ENCODE data around the gene AASDHPPT.

AASDHPPT gene

GRCh38 chr11:106086135-106086534, 8.7 kb downstream of the AASDHPPT start:
- no peak for DNase-seq (ENCODE audit: low read depth in 1 of 2, low spot score in 1 of 2)

- DNase-seq (ENCODE audit: low read depth in 1 of 2, low spot score in 1 of 2), result no peak
Observed at GRCh38 chr11:106086850-106087249, 9.4 kb downstream of the AASDHPPT start.

GRCh38 chr11:106087815-106088435, 10.5 kb downstream of the AASDHPPT start:
- DNase-seq (ENCODE audit: low read depth in 1 of 2, low spot score in 1 of 2), result peak in 1 of 2 donors; percentile 6

GRCh38 chr11:106088896-106089295, 11.4 kb downstream of the AASDHPPT start:
- DNase-seq (ENCODE audit: low read depth in 1 of 2, low spot score in 1 of 2), result no peak

- no peak for DNase-seq (ENCODE audit: low read depth in 1 of 2, low spot score in 1 of 2)
Observed at GRCh38 chr11:106091480-106092123, 14.1 kb downstream of the AASDHPPT start.

GRCh38 chr11:106092446-106092845, 15.0 kb downstream of the AASDHPPT start:
- no peak for DNase-seq (ENCODE audit: low read depth in 1 of 2, low spot score in 1 of 2)

GRCh38 chr11:106098893-106099553, 21.6 kb downstream of the AASDHPPT start:
- DNase-seq (ENCODE audit: low read depth in 1 of 2, low spot score in 1 of 2), result no peak

- DNase-seq (ENCODE audit: low read depth in 1 of 2, low spot score in 1 of 2), result no peak
Observed at GRCh38 chr11:106101370-106101769, 23.9 kb downstream of the AASDHPPT start.

- no peak for DNase-seq (ENCODE audit: low read depth in 1 of 2, low spot score in 1 of 2)
Observed at GRCh38 chr11:106101819-106102218, 24.4 kb downstream of the AASDHPPT start.

- DNase-seq (ENCODE audit: low read depth in 1 of 2, low spot score in 1 of 2), result no peak
Observed at GRCh38 chr11:106105986-106106385, 28.5 kb downstream of the AASDHPPT start.

- no peak for DNase-seq (ENCODE audit: low read depth in 1 of 2, low spot score in 1 of 2)
Observed at GRCh38 chr11:106121570-106122320, 44.3 kb downstream of the AASDHPPT start.

- no peak for DNase-seq (ENCODE audit: low read depth in 1 of 2, low spot score in 1 of 2)
Observed at GRCh38 chr11:106127604-106128003, 50.1 kb downstream of the AASDHPPT start.

- DNase-seq (ENCODE audit: low read depth in 1 of 2, low spot score in 1 of 2), result no peak
Observed at GRCh38 chr11:106128740-106129139, 51.3 kb downstream of the AASDHPPT start.

GRCh38 chr11:106131998-106132397, 54.5 kb downstream of the AASDHPPT start:
- DNase-seq (ENCODE audit: low read depth in 1 of 2, low spot score in 1 of 2), result no peak

- no peak for DNase-seq (ENCODE audit: low read depth in 1 of 2, low spot score in 1 of 2)
Observed at GRCh38 chr11:106132582-106133354, 55.3 kb downstream of the AASDHPPT start.

- DNase-seq (ENCODE audit: low read depth in 1 of 2, low spot score in 1 of 2), result no peak
Observed at GRCh38 chr11:106133529-106133928, 56.1 kb downstream of the AASDHPPT start.

GRCh38 chr11:106137061-106137460, 59.6 kb downstream of the AASDHPPT start:
- no peak for DNase-seq (ENCODE audit: low read depth in 1 of 2, low spot score in 1 of 2)

- no peak for DNase-seq (ENCODE audit: low read depth in 1 of 2, low spot score in 1 of 2)
Observed at GRCh38 chr11:106137758-106138157, 60.3 kb downstream of the AASDHPPT start.

All from stimulated activated CD4-positive, alpha-beta T cell treated with anti-CD3 and anti-CD28 coated beads, Interleukin-15, amount 100 ng/mL, for 1 hour (primary cell).